T-helper 17 cell (primary cell): Measurements from ENCODE around the gene HERC4. TPM values are rescaled to one million over a fixed set of nuclear protein-coding genes. Genes with fewer than 3 reads are reported as not detected.
"Not testable (repeated sequence)": the region's sequence is repeated elsewhere in the genome, so short reads cannot be mapped to it uniquely, and the experiment has no call there.

Experiments
- ATAC-seq: fragments of 150-1000 bp; cut with Tn5 transposase; 2 replicates; pipeline ENCODE4 v1.10.0; 2021; ENCODE audit warnings: mild to moderate bottlenecking, moderate library complexity
- DNase-seq, 3 donors: peaks; one replicate each; pipeline versions ENCODE4 v3.0.0 to v3.0.0-alpha.2; 2020 to 2021
- H3K9me3 ChIP-seq: one replicate; pipeline ENCODE4 v1.7.0; 2013; ENCODE audit warnings: low read length, mild to moderate bottlenecking; ENCODE audit not compliant: control insufficient read depth, poor library complexity, severe bottlenecking
- H3K27ac Mint-ChIP-seq: one replicate; pipeline ENCODE4 v1.8.0; 2022; ENCODE audit warnings: mild to moderate bottlenecking, moderate library complexity, mixed read lengths
- H3K27me3 Mint-ChIP-seq: one replicate; pipeline ENCODE4 v1.8.0; 2022; ENCODE audit warnings: mixed read lengths
- H3K36me3 Mint-ChIP-seq: one replicate; pipeline ENCODE4 v1.8.0; 2022; ENCODE audit warnings: low read depth, mixed read lengths
- H3K4me1 Mint-ChIP-seq: one replicate; pipeline ENCODE4 v1.8.0; 2022; ENCODE audit warnings: mild to moderate bottlenecking, mixed read lengths
- H3K4me3 Mint-ChIP-seq: one replicate; pipeline ENCODE4 v1.8.0; 2022; ENCODE audit warnings: mild to moderate bottlenecking, moderate library complexity, mixed read lengths
- total RNA-seq, 4 donors: library from RNA in 2 of 4; stranded (reverse) in 2 of 4; gene quantifications; one replicate each; pipeline ENCODE4 v1.2.3 and lab custom pipeline; 2022 to 2026

Gene HERC4
- total RNA-seq, 2 donors from 2014 or later, result 50.9 to 59.4 TPM

- DNase-seq (no peak), ATAC-seq (no peak)
- H3K9me3 ChIP-seq, result no peaks in the 10 kb centered on the region
- Mint-ChIP-seq H3K4me1 (peaks cover 2% of the 10 kb centered on the region), H3K27me3 (no peaks in the 10 kb centered on the region), H3K4me3 (no peak overlapping the region), H3K36me3 (peaks cover 13% of the 10 kb centered on the region), H3K27ac (no peak overlapping the region)
Measured at GRCh38 chr10:68007356-68007755, 67.7 kb downstream of the HERC4 start.

- peaks cover 2% of the 10 kb centered on the region for H3K4me1 Mint-ChIP-seq
- DNase-seq (no peak), ATAC-seq (no peak)
- H3K27ac Mint-ChIP-seq, result no peak overlapping the region
- no peak overlapping the region for H3K4me3 Mint-ChIP-seq
- H3K9me3 ChIP-seq, result no peaks in the 10 kb centered on the region
- H3K27me3 Mint-ChIP-seq, result no peaks in the 10 kb centered on the region
- H3K36me3 Mint-ChIP-seq, result peaks cover 12% of the 10 kb centered on the region
Measured at GRCh38 chr10:68001539-68001938, 73.5 kb downstream of the HERC4 start.

- H3K9me3 ChIP-seq, result no peaks in the 10 kb centered on the region
- Mint-ChIP-seq H3K27me3 (no peaks in the 10 kb centered on the region), H3K27ac (no peak overlapping the region), H3K4me1 (peaks cover 2% of the 10 kb centered on the region), H3K4me3 (no peak overlapping the region), H3K36me3 (peaks cover 12% of the 10 kb centered on the region)
- ATAC-seq, result no peak
- DNase-seq, result no peak
Measured at GRCh38 chr10:68001000-68001399, 74.1 kb downstream of the HERC4 start.

- DNase-seq (no peak), ATAC-seq (no peak)
- H3K4me1 Mint-ChIP-seq, result peaks cover 13% of the 10 kb centered on the region
- peak overlapping the region; percentile 51 for H3K27ac Mint-ChIP-seq
- peaks cover 7% of the 10 kb centered on the region for H3K36me3 Mint-ChIP-seq
- no peaks in the 10 kb centered on the region for H3K9me3 ChIP-seq
- H3K4me3 Mint-ChIP-seq, result no peak overlapping the region
- no peaks in the 10 kb centered on the region for H3K27me3 Mint-ChIP-seq
Measured at GRCh38 chr10:67990093-67990492, 85.0 kb downstream of the HERC4 start.

- H3K4me3 Mint-ChIP-seq, result no peak overlapping the region
- ATAC-seq (no peak), DNase-seq (no peak)
- peak overlapping the region; percentile 51 for H3K27ac Mint-ChIP-seq
- H3K36me3 Mint-ChIP-seq, result peaks cover 6% of the 10 kb centered on the region
- no peaks in the 10 kb centered on the region for H3K9me3 ChIP-seq
- H3K27me3 Mint-ChIP-seq, result no peaks in the 10 kb centered on the region
- H3K4me1 Mint-ChIP-seq, result peaks cover 14% of the 10 kb centered on the region
Measured at GRCh38 chr10:67988606-67989005, 86.5 kb downstream of the HERC4 start.

- not testable (repeated sequence) for H3K4me3 Mint-ChIP-seq, H3K27ac Mint-ChIP-seq
Measured at GRCh38 chr10:67982603-67983002, 92.5 kb downstream of the HERC4 start.

GRCh38 chr10:67978749-67979148, 96.3 kb downstream of the HERC4 start:
- Mint-ChIP-seq H3K4me3 (no peak overlapping the region), H3K36me3 (peaks cover 19% of the 10 kb centered on the region), H3K4me1 (peaks cover 27% of the 10 kb centered on the region), H3K27me3 (no peaks in the 10 kb centered on the region), H3K27ac (peak overlapping the region; percentile 39)
- ATAC-seq (no peak), DNase-seq (no peak)
- no peaks in the 10 kb centered on the region for H3K9me3 ChIP-seq

More at GRCh38 chr10:67982603-67983002, 92.5 kb downstream of the HERC4 start:
- H3K27me3 Mint-ChIP-seq, ATAC-seq, H3K9me3 ChIP-seq, DNase-seq: not testable (repeated sequence)
- H3K4me1 Mint-ChIP-seq, result peaks cover 27% of the 10 kb centered on the region
- H3K36me3 Mint-ChIP-seq, result peaks cover 19% of the 10 kb centered on the region

- Mint-ChIP-seq H3K27me3 (no peaks in the 10 kb centered on the region), H3K4me3 (no peak overlapping the region), H3K36me3 (peaks cover 18% of the 10 kb centered on the region), H3K27ac (no peak overlapping the region), H3K4me1 (peaks cover 21% of the 10 kb centered on the region)
- ATAC-seq (no peak), DNase-seq (no peak)
- H3K9me3 ChIP-seq, result no peaks in the 10 kb centered on the region
Measured at GRCh38 chr10:67977251-67977650, 97.8 kb downstream of the HERC4 start.

GRCh38 chr10:67976292-67977245, 98.5 kb downstream of the HERC4 start:
- peak overlapping the region; percentile 49 for H3K27ac Mint-ChIP-seq
- H3K4me3 Mint-ChIP-seq, result no peak overlapping the region
- peaks cover 12% of the 10 kb centered on the region for H3K36me3 Mint-ChIP-seq
- no peak for DNase-seq
- H3K27me3 Mint-ChIP-seq, result no peaks in the 10 kb centered on the region
- peaks cover 18% of the 10 kb centered on the region for H3K4me1 Mint-ChIP-seq
- no peak for ATAC-seq
- H3K9me3 ChIP-seq, result no peaks in the 10 kb centered on the region

- ATAC-seq, result no peak
- no peak for DNase-seq
- Mint-ChIP-seq H3K27me3 (no peaks in the 10 kb centered on the region), H3K4me1 (peaks cover 13% of the 10 kb centered on the region), H3K36me3 (peaks cover 10% of the 10 kb centered on the region), H3K27ac (peak overlapping the region; percentile 49), H3K4me3 (no peak overlapping the region)
- no peaks in the 10 kb centered on the region for H3K9me3 ChIP-seq
Measured at GRCh38 chr10:67975871-67976270, 99.2 kb downstream of the HERC4 start.

GRCh38 chr10:67971311-67971710, 103.8 kb downstream of the HERC4 start:
- Mint-ChIP-seq H3K4me1 (peaks cover 10% of the 10 kb centered on the region), H3K27me3 (no peaks in the 10 kb centered on the region), H3K36me3 (peaks cover 7% of the 10 kb centered on the region), H3K4me3 (no peak overlapping the region), H3K27ac (no peak overlapping the region)
- no peaks in the 10 kb centered on the region for H3K9me3 ChIP-seq
- no peak for ATAC-seq
- DNase-seq, result no peak

GRCh38 chr10:67969875-67970274, 105.2 kb downstream of the HERC4 start:
- Mint-ChIP-seq H3K27me3 (no peaks in the 10 kb centered on the region), H3K36me3 (peaks cover 7% of the 10 kb centered on the region), H3K4me1 (peaks cover 10% of the 10 kb centered on the region), H3K4me3 (no peak overlapping the region), H3K27ac (no peak overlapping the region)
- no peak for DNase-seq
- no peaks in the 10 kb centered on the region for H3K9me3 ChIP-seq
- ATAC-seq, result no peak

GRCh38 chr10:67966035-67966434, 109.0 kb downstream of the HERC4 start:
- not testable (repeated sequence) for H3K27me3 Mint-ChIP-seq, H3K4me3 Mint-ChIP-seq, DNase-seq, H3K27ac Mint-ChIP-seq, H3K36me3 Mint-ChIP-seq, H3K9me3 ChIP-seq, ATAC-seq
- peaks cover 17% of the 10 kb centered on the region for H3K4me1 Mint-ChIP-seq

- Mint-ChIP-seq H3K36me3 (peaks cover 9% of the 10 kb centered on the region), H3K27ac (no peak overlapping the region), H3K27me3 (no peaks in the 10 kb centered on the region), H3K4me1 (peaks cover 17% of the 10 kb centered on the region), H3K4me3 (no peak overlapping the region)
- no peak for ATAC-seq
- H3K9me3 ChIP-seq, result no peaks in the 10 kb centered on the region
- DNase-seq, result no peak
Measured at GRCh38 chr10:67965456-67965855, 109.6 kb downstream of the HERC4 start.
